Astrocyte (in vitro differentiated cells and primary cell): ENCODE results near the gene ADAMTS13. TPM values are rescaled to one million over a fixed set of nuclear protein-coding genes. Genes with fewer than 3 reads are reported as not detected.

ENCODE experiments used
- DNase-seq: peaks from one replicate; pipeline ENCODE4 v3.0.0-alpha.2; 2010; ENCODE audit warnings: low read depth
- FAIRE-seq: peaks from 2 replicates; lab custom pipeline; 2011; peaks lifted over from hg19 to GRCh38; lab: Jason Lieb, UNC
- H2AFZ ChIP-seq: 2 replicates; pipeline ENCODE4 v1.6.0; 2012; ENCODE audit warnings: low read depth, low read length, inconsistent platforms
- H3K27ac ChIP-seq: 2 replicates; pipeline ENCODE4 v1.5.1; 2011; ENCODE audit warnings: low read depth, low read length, inconsistent platforms
- H3K27me3 ChIP-seq: 2 replicates; pipeline ENCODE4 v1.6.0; 2011; ENCODE audit warnings: low read length, inconsistent platforms; ENCODE audit not compliant: insufficient read depth
- H3K36me3 ChIP-seq: 2 replicates; pipeline ENCODE4 v1.5.1; 2011; ENCODE audit warnings: low read length, inconsistent platforms; ENCODE audit not compliant: insufficient read depth
- H3K4me1 ChIP-seq: 2 replicates; pipeline ENCODE4 v1.5.1; 2011; ENCODE audit warnings: low read length, inconsistent platforms; ENCODE audit not compliant: insufficient read depth
- H3K4me2 ChIP-seq: 2 replicates; pipeline ENCODE4 v1.6.0; 2012; ENCODE audit warnings: low read length, inconsistent platforms
- H3K4me3 ChIP-seq: 2 replicates; pipeline ENCODE4 v1.5.1; 2011; ENCODE audit warnings: low read depth, mild to moderate bottlenecking, low read length, inconsistent platforms; ENCODE audit not compliant: insufficient read depth
- H3K79me2 ChIP-seq: 2 replicates; pipeline ENCODE4 v1.6.0; 2012; ENCODE audit warnings: mild to moderate bottlenecking, low read length, inconsistent platforms; ENCODE audit not compliant: insufficient read depth
- H3K9ac ChIP-seq: 2 replicates; pipeline ENCODE4 v1.6.0; 2012; ENCODE audit warnings: mild to moderate bottlenecking, low read length, inconsistent platforms
- H3K9me3 ChIP-seq: 2 replicates; pipeline ENCODE4 v1.5.1; 2012; ENCODE audit warnings: low read depth, mild to moderate bottlenecking, low read length, inconsistent platforms; ENCODE audit not compliant: insufficient read depth
- H4K20me1 ChIP-seq: 2 replicates; pipeline ENCODE4 v1.6.0; 2012; ENCODE audit warnings: low read length, inconsistent platforms; ENCODE audit not compliant: insufficient read depth
- H3K27ac Mint-ChIP-seq: one replicate; pipeline ENCODE4 v1.8.0; 2021; ENCODE audit warnings: mild to moderate bottlenecking, mixed read lengths; ENCODE audit not compliant: unreplicated experiment
- H3K27me3 Mint-ChIP-seq: one replicate; pipeline ENCODE4 v1.8.0; 2021; ENCODE audit warnings: low read depth, mixed read lengths; ENCODE audit not compliant: unreplicated experiment
- H3K36me3 Mint-ChIP-seq: one replicate; pipeline ENCODE4 v1.8.0; 2021; ENCODE audit warnings: low read depth, mixed read lengths; ENCODE audit not compliant: unreplicated experiment
- H3K4me1 Mint-ChIP-seq: one replicate; pipeline ENCODE4 v1.8.0; 2021; ENCODE audit warnings: low read depth, mixed read lengths; ENCODE audit not compliant: unreplicated experiment
- H3K4me3 Mint-ChIP-seq: one replicate; pipeline ENCODE4 v1.8.0; 2021; ENCODE audit warnings: mild to moderate bottlenecking, moderate library complexity, mixed read lengths; ENCODE audit not compliant: unreplicated experiment
- H3K9me3 Mint-ChIP-seq: one replicate; pipeline ENCODE4 v1.8.0; 2021; ENCODE audit warnings: mild to moderate bottlenecking, mixed read lengths; ENCODE audit not compliant: unreplicated experiment
- CTCF ChIP-seq: IDR thresholded peaks from 2 replicates; pipeline ENCODE4 v1.5.1; 2011; ENCODE audit warnings: low read depth, mild to moderate bottlenecking, inconsistent platforms, low read length, moderate library complexity; ENCODE audit not compliant: insufficient read depth
- EZH2 ChIP-seq: IDR thresholded peaks from 2 replicates; pipeline ENCODE4 v1.6.1; 2012; ENCODE audit warnings: mild to moderate bottlenecking, low read length, inconsistent platforms; ENCODE audit not compliant: insufficient read depth
- total RNA-seq: library from RNA; stranded (reverse); gene quantifications from 2 replicates; pipeline ENCODE4 v1.2.1, GENCODE V29; 2021

The ADAMTS13 gene
- total RNA-seq, 1 donor from 2014 or later = 5.6 TPM

DNA sequence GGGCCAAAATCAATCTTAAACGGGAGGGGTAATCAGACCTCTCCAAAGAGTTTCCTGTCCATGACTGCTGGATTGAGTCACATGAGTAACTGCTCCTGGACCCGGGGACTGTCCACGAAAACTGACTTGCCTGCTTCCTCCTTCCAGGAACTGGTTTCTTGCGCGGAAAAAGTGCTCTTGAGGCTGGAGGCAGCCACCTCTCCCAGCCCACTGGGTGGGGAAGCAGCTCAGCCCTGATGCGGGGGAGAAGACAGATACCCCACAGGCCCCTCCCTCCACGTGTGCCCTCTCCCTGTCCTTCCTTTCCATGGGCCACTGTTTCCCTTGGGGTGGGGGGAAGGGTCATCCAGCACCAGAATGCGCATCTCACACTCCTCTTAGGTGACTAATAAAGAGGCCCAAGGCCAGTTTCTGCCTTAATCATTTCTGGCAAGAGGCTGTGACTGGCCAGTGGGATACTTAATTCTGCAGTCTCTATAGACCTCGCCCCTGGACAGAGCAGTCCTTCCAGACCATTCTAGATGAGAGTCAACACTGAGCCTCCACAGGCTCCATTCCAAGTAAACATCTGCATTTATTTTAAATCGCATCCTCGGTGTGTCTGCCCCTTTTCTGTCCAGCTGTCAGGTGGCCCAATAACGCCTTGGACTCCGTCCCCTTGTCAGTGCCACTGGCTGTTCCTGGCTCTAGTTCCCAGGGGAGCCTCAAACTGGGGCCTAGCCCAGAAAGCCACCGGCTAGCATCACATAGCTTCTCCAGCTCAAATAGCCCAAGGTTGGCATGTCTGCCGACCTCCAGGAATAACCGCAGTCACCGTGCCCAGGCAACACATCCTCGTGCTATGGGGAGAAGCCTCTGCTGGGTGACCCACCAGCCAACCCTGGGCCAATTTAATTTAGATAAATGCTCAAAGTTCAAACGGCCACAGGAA lies 16.4 kb upstream of the ADAMTS13 start:
- Histone ChIP-seq H2AFZ (no peak overlapping the region), H3K4me2 (peak overlapping the region; percentile 18), H3K79me2 (no peaks in the 10 kb centered on the region), H3K27me3 (no peaks in the 10 kb centered on the region), H3K27ac (peak overlapping the region; percentile 24), H3K36me3 (peaks cover 7% of the 10 kb centered on the region), H3K9me3 (no peaks in the 10 kb centered on the region), H4K20me1 (peaks cover 38% of the 10 kb centered on the region), H3K4me1 (peaks cover 9% of the 10 kb centered on the region), H3K9ac (peak overlapping the region; percentile 15), H3K4me3 (no peak overlapping the region)
- no peak for DNase-seq
- peak overlapping the region; percentile 26 for H3K27ac Mint-ChIP-seq
- TF ChIP-seq EZH2 (no peak), CTCF (no peak)
- peaks cover 16% of the 10 kb centered on the region for H3K36me3 Mint-ChIP-seq
- no peaks in the 10 kb centered on the region for H3K27me3 Mint-ChIP-seq
- H3K9me3 Mint-ChIP-seq = no peaks in the 10 kb centered on the region
- FAIRE-seq = no peak
- peaks cover 10% of the 10 kb centered on the region for H3K4me1 Mint-ChIP-seq
- H3K4me3 Mint-ChIP-seq = no peak overlapping the region

GRCh38 chr9:133406480-133407307 lies 15.5 kb upstream of the ADAMTS13 start:
- no peak overlapping the region for H3K27ac Mint-ChIP-seq
- no peaks in the 10 kb centered on the region for H3K27me3 Mint-ChIP-seq
- Histone ChIP-seq H3K27ac (no peak overlapping the region), H3K36me3 (peaks cover 8% of the 10 kb centered on the region), H2AFZ (no peak overlapping the region), H3K4me2 (no peak overlapping the region), H3K79me2 (no peaks in the 10 kb centered on the region), H3K4me1 (peaks cover 9% of the 10 kb centered on the region), H4K20me1 (peaks cover 45% of the 10 kb centered on the region), H3K4me3 (no peak overlapping the region), H3K27me3 (no peaks in the 10 kb centered on the region), H3K9me3 (no peaks in the 10 kb centered on the region), H3K9ac (no peak overlapping the region)
- DNase-seq (peak; percentile 22), FAIRE-seq (no peak)
- peaks cover 10% of the 10 kb centered on the region for H3K4me1 Mint-ChIP-seq
- no peak for TF ChIP-seq EZH2
- peak; percentile 72 for TF ChIP-seq CTCF
- H3K36me3 Mint-ChIP-seq = peaks cover 20% of the 10 kb centered on the region
- H3K4me3 Mint-ChIP-seq = no peak overlapping the region
- H3K9me3 Mint-ChIP-seq = no peaks in the 10 kb centered on the region
